ENCODE results near the gene ATG10. TPM values are rescaled to one million over a fixed set of nuclear protein-coding genes. Genes with fewer than 3 reads are reported as not detected.
"Not testable (repeated sequence)": the region's sequence is repeated elsewhere in the genome, so short reads cannot be mapped to it uniquely, and the experiment has no call there.

Gene ATG10
- polyA plus RNA-seq, 1 of the 3 experiments (the other 2 are of a cell fraction): 3.2 TPM

DNA sequence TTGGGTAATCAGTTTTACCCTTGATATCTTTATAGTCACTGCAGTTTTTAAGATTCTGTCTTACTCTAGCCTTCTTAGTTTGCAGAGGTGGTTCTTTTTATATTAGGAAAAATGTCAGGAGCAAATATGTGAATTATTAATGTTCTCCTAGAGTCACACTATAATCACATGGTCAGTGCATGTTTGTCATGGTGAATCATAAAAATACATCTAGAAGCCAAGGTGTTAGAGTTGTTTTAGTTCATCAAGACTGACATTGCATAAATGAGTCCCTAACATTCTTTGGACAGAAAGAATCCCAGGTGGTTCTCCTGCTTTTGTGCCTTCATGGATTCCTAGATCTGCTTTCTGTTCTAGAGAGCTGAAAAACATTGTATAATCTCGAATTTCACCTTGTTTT is 22.9 kb downstream of the ATG10 start:
- no peaks in the 10 kb centered on the region for H4K20me1 ChIP-seq (ENCODE audit: insufficient read depth)
- H3K27me3 ChIP-seq (ENCODE audit: insufficient read depth): no peaks in the 10 kb centered on the region
- POLR2A ChIA-PET: no interaction called here
- no peaks in the 10 kb centered on the region for H3K4me1 ChIP-seq (ENCODE audit: control insufficient read depth in 1 of 2, insufficient read depth in 2 of 2, low read depth in 1 of 2, low read length in 1 of 2)
- no peaks in the 10 kb centered on the region for H3K9me2 ChIP-seq
- CTCF ChIA-PET: no interaction called here
- H3K27ac ChIP-seq (ENCODE audit: low read depth in 2 of 2, low read length in 1 of 2): no peak overlapping the region
- WGBS (ENCODE audit: low lambda C conversion rate): 67% methylated on average over 1 of the region's 1 CpG
- no peak overlapping the region for H3K9ac ChIP-seq
- H3K4me2 ChIP-seq: no peak overlapping the region
- no peaks in the 10 kb centered on the region for H3K79me2 ChIP-seq (ENCODE audit: insufficient read depth)
- no peak for DNase-seq
- H2AFZ ChIP-seq (ENCODE audit: low read depth): no peak overlapping the region
- H3K36me3 ChIP-seq (replicated peaks in 1 of 2; ENCODE audit: control insufficient read depth in 1 of 2, insufficient read depth in 2 of 2, low read length in 1 of 2): peaks cover 4 to 26% of the 10 kb centered on the region in 2 experiments
- H3K4me3 ChIP-seq (ENCODE audit: low read depth in 2 of 2, low read length in 1 of 2): no peak overlapping the region
- no peak for TF ChIP-seq FOXM1 (IDR thresholded peaks at IDR 0.05; ENCODE audit: low read depth)
- TF ChIP-seq TEAD4 (IDR thresholded peaks at IDR 0.05; ENCODE audit: borderline replicate concordance, insufficient read depth): no peak
- TF ChIP-seq SMC3 (IDR thresholded peaks at IDR 0.05; ENCODE audit: low read depth, low read length): no peak
- TF ChIP-seq JUND (IDR thresholded peaks at IDR 0.05): no peak
- H3K9me3 ChIP-seq: no peaks in the 10 kb centered on the region
- H3F3A ChIP-seq (replicated peaks; ENCODE audit: insufficient read depth): no peaks in the 10 kb centered on the region

DNA sequence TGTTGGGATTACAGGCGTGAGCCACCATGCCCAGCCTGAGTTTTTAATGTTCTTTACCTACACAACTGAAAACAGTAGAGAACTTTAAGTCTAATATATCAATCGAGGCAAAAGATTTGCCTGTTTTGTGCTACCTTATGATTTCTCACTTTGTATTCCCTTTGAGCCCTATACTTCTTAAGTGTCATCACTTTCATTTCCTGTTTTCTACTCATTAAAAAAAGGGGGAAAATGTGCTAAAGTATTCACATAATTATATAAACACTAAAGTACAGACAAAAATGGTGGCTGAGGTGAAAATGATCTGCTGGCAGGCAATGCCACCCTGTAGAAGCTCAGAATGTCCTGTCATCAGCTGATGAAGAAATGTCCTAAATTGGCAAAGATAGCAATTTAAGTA is 23.6 kb downstream of the ATG10 start:
- no peak overlapping the region for H3K9ac ChIP-seq
- no peaks in the 10 kb centered on the region for H3K79me2 ChIP-seq (ENCODE audit: insufficient read depth)
- no peaks in the 10 kb centered on the region for H3K9me2 ChIP-seq
- no peak overlapping the region for H3K4me3 ChIP-seq (ENCODE audit: low read depth in 2 of 2, low read length in 1 of 2)
- 95% methylated on average over 2 of the region's 2 CpGs for WGBS (ENCODE audit: low lambda C conversion rate)
- no peaks in the 10 kb centered on the region for H3K4me1 ChIP-seq (ENCODE audit: control insufficient read depth in 1 of 2, insufficient read depth in 2 of 2, low read depth in 1 of 2, low read length in 1 of 2)
- DNase-seq: no peak
- H3K27ac ChIP-seq (ENCODE audit: low read depth in 2 of 2, low read length in 1 of 2): no peak overlapping the region
- ChIA-PET POLR2A (no interaction called here), CTCF (no interaction called here)
- no peaks in the 10 kb centered on the region for H3K9me3 ChIP-seq
- peaks cover 4 to 29% of the 10 kb centered on the region in 2 experiments for H3K36me3 ChIP-seq (replicated peaks in 1 of 2; ENCODE audit: control insufficient read depth in 1 of 2, insufficient read depth in 2 of 2, low read length in 1 of 2)
- TF ChIP-seq NFIC (IDR thresholded peaks at IDR 0.05; ENCODE audit: borderline replicate concordance): no peak
- TF ChIP-seq ELF1 (IDR thresholded peaks at IDR 0.05): no peak
- TF ChIP-seq FOSL2 (IDR thresholded peaks at IDR 0.05; ENCODE audit: borderline replicate concordance, low read depth): no peak
- H4K20me1 ChIP-seq (ENCODE audit: insufficient read depth): no peaks in the 10 kb centered on the region
- no peak overlapping the region for H3K4me2 ChIP-seq
- no peaks in the 10 kb centered on the region for H3K27me3 ChIP-seq (ENCODE audit: insufficient read depth)
- H2AFZ ChIP-seq (ENCODE audit: low read depth): no peak overlapping the region
- H3F3A ChIP-seq (replicated peaks; ENCODE audit: insufficient read depth): no peaks in the 10 kb centered on the region

DNA sequence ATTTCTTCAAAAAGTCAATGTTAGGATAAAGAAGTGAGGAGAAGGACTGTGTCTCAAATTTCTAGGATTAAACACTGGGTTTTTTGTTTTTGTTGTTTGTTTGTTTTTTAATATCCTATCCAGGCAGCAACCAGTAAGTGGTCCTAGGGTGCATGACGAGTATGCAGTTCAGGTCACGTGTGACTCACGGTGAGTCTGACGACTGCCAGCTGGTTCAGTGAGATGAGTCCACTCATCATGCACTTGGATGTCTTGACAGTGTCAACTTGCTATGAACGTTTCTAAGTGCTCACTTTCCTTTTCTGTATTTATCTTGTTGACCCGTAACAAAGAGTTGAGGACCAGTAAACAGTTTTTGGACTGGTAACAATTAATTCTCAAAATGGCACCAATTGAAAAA is 32.7 kb downstream of the ATG10 start:
- DNase-seq: no peak
- 78% methylated on average over 6 of the region's 6 CpGs for WGBS (ENCODE audit: low lambda C conversion rate)
- TF ChIP-seq TCF12 (IDR thresholded peaks at IDR 0.05): peak; percentile 12; the same call in 1 of the 2 replicates
- TF ChIP-seq TEAD4 (IDR thresholded peaks at IDR 0.05; ENCODE audit: borderline replicate concordance, insufficient read depth): no peak
- no peak for TF ChIP-seq GABPA (IDR thresholded peaks at IDR 0.05; ENCODE audit: low read depth)
- no peak for TF ChIP-seq MEF2A (IDR thresholded peaks at IDR 0.05; ENCODE audit: borderline replicate concordance, low read depth)
- TF ChIP-seq RFX5 (IDR thresholded peaks at IDR 0.05; ENCODE audit: low read length): no peak
- no peak for TF ChIP-seq GATA2 (CRISPR knock-in tag; IDR thresholded peaks at IDR 0.05)
- TF ChIP-seq, protein P1, sequence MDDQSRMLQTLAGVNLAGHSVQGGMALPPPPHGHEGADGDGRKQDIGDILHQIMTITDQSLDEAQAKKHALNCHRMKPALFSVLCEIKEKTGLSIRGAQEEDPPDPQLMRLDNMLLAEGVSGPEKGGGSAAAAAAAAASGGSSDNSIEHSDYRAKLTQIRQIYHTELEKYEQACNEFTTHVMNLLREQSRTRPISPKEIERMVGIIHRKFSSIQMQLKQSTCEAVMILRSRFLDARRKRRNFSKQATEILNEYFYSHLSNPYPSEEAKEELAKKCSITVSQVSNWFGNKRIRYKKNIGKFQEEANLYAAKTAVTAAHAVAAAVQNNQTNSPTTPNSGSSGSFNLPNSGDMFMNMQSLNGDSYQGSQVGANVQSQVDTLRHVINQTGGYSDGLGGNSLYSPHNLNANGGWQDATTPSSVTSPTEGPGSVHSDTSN (IDR thresholded peaks at IDR 0.05): peak; percentile 20; the same call in 1 of the 2 replicates
- Histone ChIP-seq H3F3A (replicated peaks; ENCODE audit: insufficient read depth) (peaks cover 3% of the 10 kb centered on the region), H3K9me2 (no peaks in the 10 kb centered on the region), H3K36me3 (replicated peaks in 1 of 2; ENCODE audit: control insufficient read depth in 1 of 2, insufficient read depth in 2 of 2, low read length in 1 of 2) (peaks cover 0 to 11% of the 10 kb centered on the region in 2 experiments), H2AFZ (ENCODE audit: low read depth) (no peak overlapping the region), H3K27me3 (ENCODE audit: insufficient read depth) (no peaks in the 10 kb centered on the region), H3K9ac (no peak overlapping the region), H3K79me2 (ENCODE audit: insufficient read depth) (no peaks in the 10 kb centered on the region), H3K9me3 (no peaks in the 10 kb centered on the region; the same call in 1 of the 2 replicates), H3K4me2 (no peak overlapping the region), H4K20me1 (ENCODE audit: insufficient read depth) (no peaks in the 10 kb centered on the region), H3K27ac (ENCODE audit: low read depth in 2 of 2, low read length in 1 of 2) (no peak overlapping the region), H3K4me3 (ENCODE audit: low read depth in 2 of 2, low read length in 1 of 2) (no peak overlapping the region), H3K4me1 (ENCODE audit: control insufficient read depth in 1 of 2, insufficient read depth in 2 of 2, low read depth in 1 of 2, low read length in 1 of 2) (peaks cover 0 to 3% of the 10 kb centered on the region in 2 experiments; a peak in 1 of 4 replicates)
- CTCF ChIA-PET: no interaction called here
- POLR2A ChIA-PET: no interaction called here

DNA sequence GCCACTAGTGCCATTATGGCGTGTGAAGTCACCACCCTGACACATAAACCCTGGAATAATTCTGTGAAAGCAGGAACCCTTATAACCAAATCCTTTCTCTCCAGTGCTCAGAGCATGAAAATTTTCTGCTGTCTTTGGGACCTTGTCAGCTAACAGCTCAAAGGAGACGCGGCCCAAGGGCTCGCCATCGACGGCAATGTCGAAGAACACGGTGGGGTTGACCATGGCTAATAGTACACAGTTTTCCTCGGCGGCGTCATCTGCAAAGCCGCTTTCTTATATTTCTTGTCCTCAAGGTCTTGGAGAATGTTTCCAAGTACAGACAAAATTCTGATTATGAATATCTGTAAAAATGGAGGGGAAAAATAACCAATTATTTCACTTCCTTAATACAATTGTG is 38.0 kb downstream of the ATG10 start:
- CTCF ChIA-PET, POLR2A ChIA-PET: not testable (repeated sequence)

More for the DNA sequence above, 38.0 kb downstream of the ATG10 start:
- H3K4me1 ChIP-seq (ENCODE audit: control insufficient read depth in 1 of 2, insufficient read depth in 2 of 2, low read depth in 1 of 2, low read length in 1 of 2); H3K27ac ChIP-seq (ENCODE audit: low read depth in 2 of 2, low read length in 1 of 2); H3F3A ChIP-seq (replicated peaks; ENCODE audit: insufficient read depth); H3K9ac ChIP-seq; H3K4me3 ChIP-seq (ENCODE audit: low read depth in 2 of 2, low read length in 1 of 2); H3K4me2 ChIP-seq; H3K36me3 ChIP-seq (replicated peaks in 1 of 2; ENCODE audit: control insufficient read depth in 1 of 2, insufficient read depth in 2 of 2, low read length in 1 of 2); H3K9me3 ChIP-seq; H3K27me3 ChIP-seq (ENCODE audit: insufficient read depth); H2AFZ ChIP-seq (ENCODE audit: low read depth); H3K9me2 ChIP-seq; H4K20me1 ChIP-seq (ENCODE audit: insufficient read depth); H3K79me2 ChIP-seq (ENCODE audit: insufficient read depth); DNase-seq: not testable (repeated sequence)
- WGBS (ENCODE audit: low lambda C conversion rate): 97% methylated on average over 11 of the region's 12 CpGs
